ENCODE results near the gene SLC34A3. TPM values are rescaled to one million over a fixed set of nuclear protein-coding genes. Genes with fewer than 3 reads are reported as not detected.
A peak's percentile ranks its signal among the peaks of the same experiment; 100 is the strongest.

The SLC34A3 gene
- total RNA-seq, 4 donors from 2014 or later = not detected

GRCh38 chr9:137202966-137203365, 27.7 kb upstream of the SLC34A3 start:
- ATAC-seq (ENCODE audit: low FRiP score) (no peak), DNase-seq (ENCODE audit: low spot score) (no peak)
- TF ChIP-seq CTCF (IDR thresholded peaks at IDR 0.05) = no peak

- TF ChIP-seq CTCF (IDR thresholded peaks at IDR 0.05) = no peak
- no peak for DNase-seq (ENCODE audit: low spot score)
- ATAC-seq (ENCODE audit: low FRiP score) = no peak
Measured at GRCh38 chr9:137204731-137205125, 26.0 kb upstream of the SLC34A3 start.

- TF ChIP-seq CTCF (IDR thresholded peaks at IDR 0.05) = no peak
- ATAC-seq (ENCODE audit: low FRiP score) (peak; percentile 65), DNase-seq (ENCODE audit: low spot score) (peak; percentile 86)
Measured at GRCh38 chr9:137205126-137206069, 25.3 kb upstream of the SLC34A3 start, which contains the start of the genes NDOR1 and TMEM203. NDOR1 (plus strand) TSS chr9:137205700; CDS start chr9:137205778, 78 bp downstream. TMEM203 (minus strand) TSS chr9:137205648; CDS start chr9:137205414, 234 bp downstream.

- TF ChIP-seq CTCF (IDR thresholded peaks at IDR 0.05) = no peak
- DNase-seq (ENCODE audit: low spot score) (no peak), ATAC-seq (ENCODE audit: low FRiP score) (no peak)
Measured at GRCh38 chr9:137206602-137207001, 24.1 kb upstream of the SLC34A3 start.

- TF ChIP-seq CTCF (IDR thresholded peaks at IDR 0.05) = no peak
- ATAC-seq (ENCODE audit: low FRiP score) (no peak), DNase-seq (ENCODE audit: low spot score) (no peak)
Measured at GRCh38 chr9:137211532-137211931, 19.2 kb upstream of the SLC34A3 start.

- no peak for TF ChIP-seq CTCF (IDR thresholded peaks at IDR 0.05)
- no peak for DNase-seq (ENCODE audit: low spot score)
- ATAC-seq (ENCODE audit: low FRiP score) = no peak
Measured at GRCh38 chr9:137212520-137212919, 18.2 kb upstream of the SLC34A3 start.

All from omental fat pad (tissue), 4 donors.